Dendritic cell treated with granulocyte-macrophage colony-stimulating factor and Interleukin-4, amounts not matched to agents 40 ng/mL and 50 ng/mL, for 4 days (primary cell): ENCODE data around the gene THUMPD3.

ENCODE experiments used
- H3K27ac Mint-ChIP-seq: one replicate; pipeline ENCODE4 v1.8.0; 2022; ENCODE audit warnings: mild to moderate bottlenecking, mixed read lengths
- H3K27me3 Mint-ChIP-seq: one replicate; pipeline ENCODE4 v1.8.0; 2022; ENCODE audit warnings: mild to moderate bottlenecking, mixed read lengths
- H3K36me3 Mint-ChIP-seq: one replicate; pipeline ENCODE4 v1.8.0; 2022; ENCODE audit warnings: low read depth, mixed read lengths
- H3K4me1 Mint-ChIP-seq: one replicate; pipeline ENCODE4 v1.8.0; 2022; ENCODE audit warnings: low read depth, mixed read lengths
- H3K4me3 Mint-ChIP-seq: one replicate; pipeline ENCODE4 v1.8.0; 2022; ENCODE audit warnings: mild to moderate bottlenecking, moderate library complexity, mixed read lengths
- H3K9me3 Mint-ChIP-seq: one replicate; pipeline ENCODE4 v1.8.0; 2022; ENCODE audit warnings: mixed read lengths
- intact Hi-C: fragments of 100-400 bp; cut with micrococcal nuclease; formaldehyde crosslinking; loops from one replicate; pipeline ENCODE4 v1.15.0; 2022

THUMPD3 gene

DNA sequence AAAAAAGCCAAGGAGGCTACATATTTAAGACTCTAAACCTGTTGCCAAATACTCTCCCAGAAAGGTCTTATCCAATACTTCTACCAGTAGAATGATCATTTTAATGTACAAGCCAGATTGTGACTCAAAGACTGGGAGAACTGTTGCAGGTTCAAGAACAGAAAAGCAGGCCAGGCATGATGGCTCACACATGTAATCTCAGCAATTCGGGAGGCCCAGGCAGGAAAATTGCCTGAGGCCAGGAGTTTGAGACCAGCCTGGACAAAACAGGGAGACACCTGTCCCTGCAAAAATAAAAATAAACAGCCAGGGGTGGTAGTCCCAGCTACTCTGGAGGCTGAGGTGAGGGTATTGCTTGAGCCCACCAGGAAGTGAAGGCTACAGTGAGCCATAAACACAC lies 17.8 kb upstream of the THUMPD3 start:
- Mint-ChIP-seq H3K27me3 (no peaks in the 10 kb centered on the region), H3K9me3 (no peaks in the 10 kb centered on the region), H3K4me1 (no peaks in the 10 kb centered on the region), H3K4me3 (no peak overlapping the region), H3K27ac (no peak overlapping the region), H3K36me3 (no peaks in the 10 kb centered on the region)
- intact Hi-C loops = no loop called here

DNA sequence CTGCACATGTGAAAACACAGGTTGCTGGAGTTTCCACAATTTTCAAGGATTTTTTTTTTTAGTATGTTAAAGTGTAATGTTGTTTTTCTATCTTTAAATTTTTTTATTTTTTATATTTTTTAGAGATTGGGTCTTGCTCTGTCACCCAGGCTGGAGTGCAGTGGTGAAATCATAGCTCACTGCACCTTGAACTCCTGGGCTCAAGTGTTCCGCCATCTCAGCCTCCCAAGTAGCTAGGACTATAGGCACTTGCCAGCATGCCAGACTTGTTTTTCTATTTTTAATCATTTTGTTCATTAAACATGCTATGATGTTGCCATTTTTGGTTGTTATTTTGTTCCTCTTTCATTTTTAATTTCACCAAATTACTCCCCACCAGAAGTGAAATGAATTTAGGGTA lies 16.7 kb upstream of the THUMPD3 start:
- Mint-ChIP-seq H3K4me3 (no peak overlapping the region), H3K27me3 (no peaks in the 10 kb centered on the region), H3K4me1 (no peaks in the 10 kb centered on the region), H3K27ac (no peak overlapping the region), H3K36me3 (no peaks in the 10 kb centered on the region), H3K9me3 (no peaks in the 10 kb centered on the region)
- intact Hi-C loops = no loop called here

DNA sequence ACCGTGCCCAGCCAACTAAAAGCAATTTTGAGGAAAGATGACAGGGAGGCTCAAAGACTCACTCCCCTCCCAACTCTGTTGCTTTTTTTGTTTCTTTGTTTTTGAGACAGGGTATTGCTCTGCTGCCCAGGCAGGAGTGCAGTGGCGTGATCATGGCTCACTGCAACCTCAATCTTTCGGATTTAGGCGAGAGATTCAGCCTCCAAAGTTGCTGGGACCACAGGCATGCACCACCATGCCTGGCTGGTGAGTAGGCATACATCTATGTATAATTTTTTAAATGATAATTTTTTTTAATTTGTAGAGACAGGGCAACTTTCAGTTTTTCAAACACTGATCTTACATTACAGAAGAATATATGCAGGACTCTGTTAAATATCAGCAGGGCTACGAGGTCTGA lies 15.8 kb upstream of the THUMPD3 start:
- intact Hi-C loops = no loop called here
- Mint-ChIP-seq H3K27me3 (peaks cover 1% of the 10 kb centered on the region), H3K9me3 (no peaks in the 10 kb centered on the region), H3K27ac (no peak overlapping the region), H3K36me3 (no peaks in the 10 kb centered on the region), H3K4me1 (no peaks in the 10 kb centered on the region), H3K4me3 (no peak overlapping the region)

DNA sequence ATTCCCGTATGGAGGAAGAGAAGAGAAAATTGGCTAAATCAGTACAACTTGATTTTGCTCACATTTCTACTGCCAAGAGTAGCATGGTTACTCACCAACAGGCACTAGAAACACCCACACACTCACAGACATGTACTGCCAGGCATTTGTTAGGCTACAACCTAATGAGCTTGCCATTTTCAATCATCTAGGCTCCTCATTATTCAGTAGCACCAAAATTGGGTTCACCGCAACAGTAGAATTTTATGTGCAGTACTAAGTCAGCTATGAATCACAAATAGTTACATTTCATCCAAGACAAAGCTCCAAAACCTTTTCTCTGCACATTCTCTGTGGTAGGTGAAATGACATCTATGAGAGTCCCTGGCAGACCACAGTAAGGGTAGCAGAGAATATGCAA lies 15.0 kb upstream of the THUMPD3 start:
- Mint-ChIP-seq H3K4me1 (peaks cover 3% of the 10 kb centered on the region), H3K9me3 (no peaks in the 10 kb centered on the region), H3K27ac (no peak overlapping the region), H3K27me3 (peaks cover 2% of the 10 kb centered on the region), H3K36me3 (no peaks in the 10 kb centered on the region), H3K4me3 (no peak overlapping the region)
- intact Hi-C loops = no loop called here

DNA sequence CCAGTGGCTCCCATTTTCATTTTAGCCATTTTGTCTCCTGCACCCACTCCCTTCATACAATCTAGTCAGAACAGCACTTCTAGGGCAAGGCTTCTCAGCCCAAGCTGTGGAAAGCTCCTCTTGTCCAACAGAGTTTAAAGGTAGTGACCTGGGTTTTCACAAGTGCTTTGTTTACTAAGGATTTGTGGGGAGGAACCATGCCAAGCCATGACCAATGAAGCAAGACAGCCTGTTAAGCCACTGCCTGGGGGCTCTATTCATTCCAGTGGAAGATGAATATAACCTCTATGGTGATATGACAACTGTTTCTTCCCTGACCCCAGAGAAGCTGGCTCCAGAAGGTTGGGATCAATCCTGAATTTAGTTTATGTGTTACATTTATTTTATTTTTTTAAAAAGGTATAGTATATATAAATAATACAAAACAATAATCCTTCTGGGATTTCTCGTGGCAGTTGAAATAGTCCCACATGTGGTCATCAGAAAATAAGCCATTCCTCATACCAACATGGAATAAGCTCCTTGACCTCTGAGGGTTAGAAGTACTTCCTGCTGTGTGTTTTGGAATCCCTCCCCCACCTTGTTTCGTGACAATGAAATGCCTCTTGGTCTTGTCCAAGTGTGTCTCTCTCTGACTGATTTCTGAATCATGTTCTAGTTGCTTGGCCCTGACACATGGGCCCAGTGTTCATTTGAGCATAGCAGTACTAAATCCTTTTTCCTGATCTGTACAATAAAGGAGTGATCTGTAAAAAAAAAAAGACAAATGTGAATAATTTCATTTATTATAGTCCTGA lies 13.3 kb upstream of the THUMPD3 start:
- intact Hi-C loops = loop anchor here (5.0 kb wide), 1 partner anchor 73 kb away; no protein-coding TSS in a partner anchor
- Mint-ChIP-seq H3K27ac (no peak overlapping the region), H3K9me3 (no peaks in the 10 kb centered on the region), H3K4me3 (no peak overlapping the region), H3K27me3 (peaks cover 2% of the 10 kb centered on the region), H3K36me3 (no peaks in the 10 kb centered on the region), H3K4me1 (peaks cover 15% of the 10 kb centered on the region)

DNA sequence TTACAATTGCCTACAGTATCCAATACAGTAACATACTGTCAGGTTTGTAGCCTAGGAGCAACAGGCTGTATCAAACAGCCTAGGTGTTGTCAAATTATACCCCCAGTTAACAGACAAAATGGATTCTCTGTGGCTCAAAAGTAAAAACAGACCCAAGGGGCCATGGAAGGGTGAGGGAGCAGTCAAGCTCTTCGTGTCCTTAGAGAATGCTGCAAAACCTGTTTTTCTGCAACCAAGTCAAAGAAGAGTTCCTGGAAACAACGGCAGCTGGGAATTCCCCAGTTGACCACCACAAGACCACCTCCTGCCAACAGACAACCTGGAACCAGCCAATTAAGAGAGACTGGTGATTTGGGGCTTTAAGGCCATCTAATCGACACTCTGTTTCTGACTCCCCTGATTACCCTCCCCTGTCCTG lies 11.1 kb upstream of the THUMPD3 start:
- H3K27ac Mint-ChIP-seq = no peak overlapping the region
- H3K4me3 Mint-ChIP-seq = no peak overlapping the region
- intact Hi-C loops = loop anchor here (5.0 kb wide), 1 partner anchor 71 kb away; no protein-coding TSS in a partner anchor
- H3K9me3 Mint-ChIP-seq = no peaks in the 10 kb centered on the region
- peaks cover 2% of the 10 kb centered on the region for H3K27me3 Mint-ChIP-seq
- H3K4me1 Mint-ChIP-seq = peaks cover 21% of the 10 kb centered on the region
- H3K36me3 Mint-ChIP-seq = no peaks in the 10 kb centered on the region

DNA sequence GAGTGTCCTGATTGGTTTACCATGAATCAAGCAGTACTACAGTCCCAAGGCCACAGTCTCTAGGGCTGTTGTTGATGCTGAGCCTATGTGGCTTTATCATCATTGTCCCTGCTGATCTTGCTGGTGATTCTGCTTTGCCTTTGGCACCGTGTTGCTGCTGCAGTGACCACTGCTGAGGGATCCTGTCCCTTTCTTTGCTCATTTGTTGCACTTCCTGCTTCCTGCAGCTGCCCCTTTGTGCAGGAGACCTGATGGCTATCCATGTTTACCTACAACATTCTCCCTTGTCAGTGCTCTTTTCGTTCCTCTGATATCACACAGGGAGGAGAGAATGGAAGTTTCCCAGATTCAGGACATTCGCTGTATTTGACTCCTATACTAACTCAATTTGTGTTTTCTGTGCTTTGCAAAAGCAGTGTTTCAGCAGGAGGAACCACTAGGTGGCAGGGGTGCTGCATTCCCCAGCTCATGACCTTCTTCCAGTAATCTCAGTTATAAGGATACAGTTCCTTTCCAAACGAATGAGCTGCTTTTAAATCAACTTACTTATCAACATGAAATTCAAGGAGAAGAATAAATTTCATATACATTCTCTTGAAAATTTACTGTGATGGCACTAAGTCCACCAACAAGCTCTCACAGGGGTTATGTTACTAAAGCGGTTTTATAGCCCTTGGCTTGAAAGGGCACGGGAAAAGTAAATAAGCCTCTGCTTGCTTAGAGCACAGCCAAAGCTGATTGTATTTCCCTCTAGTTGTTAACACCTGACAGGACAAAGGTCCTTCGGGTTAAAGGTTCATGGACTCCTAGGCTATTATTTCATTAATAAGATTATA lies 9.7 kb upstream of the THUMPD3 start:
- no peaks in the 10 kb centered on the region for H3K9me3 Mint-ChIP-seq
- intact Hi-C loops = loop anchor here (5.0 kb wide), 1 partner anchor 69 kb away; no protein-coding TSS in a partner anchor
- H3K36me3 Mint-ChIP-seq = no peaks in the 10 kb centered on the region
- H3K4me3 Mint-ChIP-seq = no peak overlapping the region
- no peak overlapping the region for H3K27ac Mint-ChIP-seq
- H3K4me1 Mint-ChIP-seq = peaks cover 21% of the 10 kb centered on the region
- H3K27me3 Mint-ChIP-seq = peaks cover 2% of the 10 kb centered on the region

DNA sequence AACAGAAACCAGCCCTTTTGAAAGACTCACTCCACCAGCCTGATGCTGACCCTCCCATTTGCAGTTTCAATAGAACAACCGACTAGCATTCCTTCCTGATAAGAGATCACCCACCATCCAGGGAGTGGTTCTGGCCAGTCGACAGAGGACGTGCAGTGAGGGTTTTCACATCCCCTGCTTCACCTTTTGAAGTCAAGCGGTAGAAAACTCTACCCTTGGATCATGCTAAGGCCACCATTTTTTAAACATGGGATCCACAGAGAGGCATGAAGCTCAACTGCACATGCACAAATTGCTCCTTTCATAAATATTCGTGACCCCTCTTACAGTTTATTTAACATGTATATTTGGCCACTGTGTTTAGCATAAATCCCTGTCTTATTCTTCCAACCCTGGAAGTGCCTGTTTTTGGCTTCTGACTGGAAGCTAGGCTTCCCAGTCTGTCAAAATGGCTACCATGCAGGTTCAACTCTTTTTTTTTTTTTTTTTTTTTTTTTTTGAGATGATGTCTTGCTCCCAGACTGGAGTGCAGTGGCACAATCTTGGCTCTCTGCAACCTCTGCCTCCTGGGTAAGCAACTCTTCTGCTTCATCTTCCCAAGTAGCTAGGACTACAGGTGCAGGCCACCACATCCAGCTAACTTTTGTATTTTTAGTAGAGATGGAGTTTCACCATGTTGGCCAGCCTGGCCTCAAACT lies 1.0 kb upstream of the THUMPD3 start:
- Mint-ChIP-seq H3K4me3 (no peak overlapping the region), H3K4me1 (peaks cover 6% of the 10 kb centered on the region)

DNA sequence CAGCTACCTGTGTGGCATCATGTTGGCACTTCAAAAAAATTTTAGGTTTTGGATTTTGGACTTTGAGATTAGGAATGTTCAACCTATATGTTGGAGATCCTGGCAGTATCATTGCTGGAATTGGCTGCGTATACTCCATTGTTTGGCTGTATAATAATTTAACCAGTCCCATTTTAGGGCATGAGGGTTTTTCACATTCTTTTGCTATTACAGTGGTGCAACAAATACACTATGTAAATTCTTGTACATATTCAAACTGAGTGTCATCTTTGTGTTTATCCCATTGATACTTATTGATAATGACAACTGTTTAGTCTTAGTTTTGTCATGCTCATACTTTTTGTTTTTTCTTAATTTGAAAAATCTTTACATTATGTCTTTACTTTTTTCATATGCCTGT lies 6.7 kb downstream of the THUMPD3 start:
- peaks cover 95% of the 10 kb centered on the region for H3K36me3 Mint-ChIP-seq
- intact Hi-C loops = loop anchor here (10.0 kb wide), 1 partner anchor 285 kb away; no protein-coding TSS in a partner anchor
- no peaks in the 10 kb centered on the region for H3K9me3 Mint-ChIP-seq
- H3K27me3 Mint-ChIP-seq = no peaks in the 10 kb centered on the region
- peaks cover 4% of the 10 kb centered on the region for H3K4me1 Mint-ChIP-seq
- H3K4me3 Mint-ChIP-seq = no peak overlapping the region
- H3K27ac Mint-ChIP-seq = no peak overlapping the region

More for the DNA sequence above, 1.0 kb upstream of the THUMPD3 start:
- Mint-ChIP-seq H3K36me3 (peaks cover 27% of the 10 kb centered on the region), H3K9me3 (no peaks in the 10 kb centered on the region), H3K27me3 (peaks cover 5% of the 10 kb centered on the region), H3K27ac (peak overlapping the region; percentile 99)
- intact Hi-C loops = loop anchor here (2.0 to 10.0 kb wide), 2 partner anchors 35 to 293 kb away; partner anchors contain the start of gene SETD5

DNA sequence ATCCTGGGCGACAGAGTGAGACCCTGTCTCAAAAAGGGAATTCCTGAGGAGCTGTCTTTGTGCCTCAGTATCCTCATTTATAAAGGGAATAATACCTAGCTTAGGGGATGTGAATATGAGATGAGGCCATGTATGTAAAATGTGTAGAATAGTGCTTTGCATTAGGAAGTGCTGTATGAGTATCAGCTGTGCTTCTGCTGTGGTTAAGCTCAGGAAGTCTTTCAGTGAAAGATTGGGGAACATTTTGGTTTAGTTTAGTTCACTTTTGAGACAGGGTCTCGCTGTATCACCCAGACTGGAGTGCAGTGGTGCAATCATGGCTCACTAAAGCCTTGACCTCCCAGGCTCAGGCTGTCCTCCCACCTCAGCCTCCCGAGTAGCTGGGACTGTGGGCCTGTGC lies 10.6 kb downstream of the THUMPD3 start:
- no peaks in the 10 kb centered on the region for H3K9me3 Mint-ChIP-seq
- H3K27ac Mint-ChIP-seq = no peak overlapping the region
- no peaks in the 10 kb centered on the region for H3K27me3 Mint-ChIP-seq
- no peak overlapping the region for H3K4me3 Mint-ChIP-seq
- H3K4me1 Mint-ChIP-seq = no peaks in the 10 kb centered on the region
- peaks cover 98% of the 10 kb centered on the region for H3K36me3 Mint-ChIP-seq
- intact Hi-C loops = no loop called here

DNA sequence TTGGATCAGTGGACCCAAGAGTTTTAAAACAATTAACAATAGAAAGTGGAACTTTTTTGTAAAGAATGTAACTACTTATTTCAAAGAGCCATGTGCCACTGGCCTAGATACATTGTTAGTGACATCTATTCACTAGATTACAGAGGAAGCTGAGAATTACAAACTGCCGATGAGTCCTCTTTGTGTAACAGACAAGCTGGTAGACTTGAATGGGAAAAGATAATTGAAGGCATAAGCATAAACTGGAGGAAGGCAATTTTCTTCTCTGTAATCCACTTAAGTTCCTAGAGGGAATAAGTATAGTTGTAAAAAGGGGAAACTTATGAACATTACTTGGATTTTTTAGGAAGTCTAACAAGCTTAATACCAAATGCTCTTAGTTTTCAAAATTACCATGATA lies 15.1 kb downstream of the THUMPD3 start:
- intact Hi-C loops = no loop called here

DNA sequence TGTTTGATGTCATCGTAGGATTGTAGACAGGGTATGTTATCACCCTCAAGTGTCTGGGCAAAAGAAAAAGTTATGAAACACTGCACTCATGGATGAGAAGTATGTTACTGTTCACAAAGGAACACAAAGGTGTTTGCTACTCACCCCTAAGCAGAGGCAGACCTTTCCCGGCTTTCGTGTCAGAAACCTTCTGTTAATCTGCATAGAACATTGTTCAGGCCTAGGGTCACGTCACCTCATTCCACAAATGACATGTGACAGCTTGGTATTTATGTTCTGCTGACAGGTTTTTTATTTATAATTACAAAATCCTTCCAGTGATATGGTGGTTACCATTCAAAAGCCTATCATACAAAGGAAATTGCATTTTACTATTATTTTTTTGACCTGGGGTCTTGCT lies 16.5 kb downstream of the THUMPD3 start:
- Mint-ChIP-seq H3K4me1 (peaks cover 9% of the 10 kb centered on the region), H3K4me3 (no peak overlapping the region), H3K27me3 (no peaks in the 10 kb centered on the region), H3K36me3 (peaks cover 91% of the 10 kb centered on the region), H3K27ac (no peak overlapping the region), H3K9me3 (no peaks in the 10 kb centered on the region)
- intact Hi-C loops = no loop called here

More for the DNA sequence above, 15.1 kb downstream of the THUMPD3 start:
- Mint-ChIP-seq H3K9me3 (no peaks in the 10 kb centered on the region), H3K4me3 (no peak overlapping the region), H3K36me3 (peaks cover 91% of the 10 kb centered on the region), H3K4me1 (peaks cover 7% of the 10 kb centered on the region), H3K27me3 (no peaks in the 10 kb centered on the region), H3K27ac (no peak overlapping the region)

DNA sequence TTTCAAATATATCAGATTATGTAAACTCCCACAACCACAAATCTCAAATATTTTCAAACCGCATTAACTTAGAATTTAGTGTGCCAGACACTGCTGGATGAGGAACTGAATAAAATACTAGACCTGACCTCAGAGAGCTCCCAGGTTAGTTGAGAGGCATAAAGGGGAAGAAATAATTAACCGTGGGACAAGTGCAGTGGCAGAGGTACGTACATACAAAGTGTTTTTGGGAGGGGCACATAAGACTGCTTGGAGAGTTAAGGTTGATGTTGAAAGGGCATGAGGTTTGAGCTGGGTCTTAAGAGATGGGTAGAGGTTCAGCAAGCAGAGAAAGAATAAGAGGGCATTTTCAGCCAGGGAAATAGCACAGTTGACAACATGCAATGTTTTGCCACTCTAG lies 17.2 kb downstream of the THUMPD3 start:
- peaks cover 91% of the 10 kb centered on the region for H3K36me3 Mint-ChIP-seq
- H3K4me1 Mint-ChIP-seq = peaks cover 15% of the 10 kb centered on the region
- intact Hi-C loops = no loop called here
- no peak overlapping the region for H3K4me3 Mint-ChIP-seq
- H3K27me3 Mint-ChIP-seq = no peaks in the 10 kb centered on the region
- H3K27ac Mint-ChIP-seq = no peak overlapping the region
- no peaks in the 10 kb centered on the region for H3K9me3 Mint-ChIP-seq
